Measurements from ENCODE around the gene EMP3.

EMP3 gene

GRCh38 chr19:48318286-48318987 lies 6.9 kb upstream of the EMP3 start:
- no peak for DNase-seq (ENCODE audit: low spot score)

GRCh38 chr19:48319647-48320541 lies 5.5 kb upstream of the EMP3 start:
- peak; percentile 71 for DNase-seq (ENCODE audit: low spot score)

- peak; percentile 91 for DNase-seq (ENCODE audit: low spot score)
Observed at GRCh38 chr19:48321372-48321621, 4.1 kb upstream of the EMP3 start.

GRCh38 chr19:48321622-48322591 lies 3.4 kb upstream of the EMP3 start:
- DNase-seq (ENCODE audit: low spot score), result peak; percentile 97

- peak; percentile 73 for DNase-seq (ENCODE audit: low spot score)
Observed at GRCh38 chr19:48329167-48329891, 4.0 kb downstream of the EMP3 start.

GRCh38 chr19:48330012-48330681 lies 4.8 kb downstream of the EMP3 start:
- no peak for DNase-seq (ENCODE audit: low spot score)

GRCh38 chr19:48332351-48332661 lies 7.0 kb downstream of the EMP3 start:
- DNase-seq (ENCODE audit: low spot score), result no peak

GRCh38 chr19:48332662-48333466 lies 7.5 kb downstream of the EMP3 start:
- DNase-seq (ENCODE audit: low spot score), result peak; percentile 91

GRCh38 chr19:48333467-48334384 lies 8.4 kb downstream of the EMP3 start:
- DNase-seq (ENCODE audit: low spot score), result peak; percentile 95

- no peak for DNase-seq (ENCODE audit: low spot score)
Observed at GRCh38 chr19:48338253-48338755, 13.0 kb downstream of the EMP3 start.

- no peak for DNase-seq (ENCODE audit: low spot score)
Observed at GRCh38 chr19:48338802-48339503, 13.6 kb downstream of the EMP3 start.

GRCh38 chr19:48340995-48341394 lies 15.6 kb downstream of the EMP3 start:
- DNase-seq (ENCODE audit: low spot score), result no peak

GRCh38 chr19:48341515-48342413 lies 16.4 kb downstream of the EMP3 start:
- no peak for DNase-seq (ENCODE audit: low spot score)

GRCh38 chr19:48342414-48342738 lies 17.0 kb downstream of the EMP3 start:
- no peak for DNase-seq (ENCODE audit: low spot score)

- peak; percentile 35 for DNase-seq (ENCODE audit: low spot score)
Observed at GRCh38 chr19:48342841-48343540, 17.6 kb downstream of the EMP3 start.

GRCh38 chr19:48344892-48345291 lies 19.5 kb downstream of the EMP3 start:
- no peak for DNase-seq (ENCODE audit: low spot score)

GRCh38 chr19:48346191-48346590 lies 20.8 kb downstream of the EMP3 start:
- DNase-seq (ENCODE audit: low spot score), result no peak

Data from RKO (cell line).